ENCODE measurements around the gene CASP9.
"Not testable (repeated sequence)": the region's sequence is repeated elsewhere in the genome, so short reads cannot be mapped to it uniquely, and the experiment has no call there.

The CASP9 gene

GRCh38 chr1:15469361-15469760, 54.7 kb downstream of the CASP9 start:
- no peak for DNase-seq (ENCODE audit: low read depth in 2 of 2)

GRCh38 chr1:15468145-15468544, 55.9 kb downstream of the CASP9 start:
- no peak for DNase-seq (ENCODE audit: low read depth in 2 of 2)

- DNase-seq (ENCODE audit: low read depth in 2 of 2): not testable (repeated sequence)
These were observed 56.9 kb downstream of the CASP9 start for GRCh38 chr1:15466955-15467625.

- DNase-seq (ENCODE audit: low read depth in 2 of 2): no peak
These were observed 58.3 kb downstream of the CASP9 start for GRCh38 chr1:15465674-15466073.

GRCh38 chr1:15463926-15464322, 60.1 kb downstream of the CASP9 start:
- not testable (repeated sequence) for DNase-seq (ENCODE audit: low read depth in 2 of 2)

- DNase-seq (ENCODE audit: low read depth in 2 of 2): not testable (repeated sequence)
These were observed 60.8 kb downstream of the CASP9 start for GRCh38 chr1:15463064-15463800.

- DNase-seq (ENCODE audit: low read depth in 2 of 2): no peak
These were observed 63.3 kb downstream of the CASP9 start for GRCh38 chr1:15460708-15461095.

- DNase-seq (ENCODE audit: low read depth in 2 of 2): no peak
These were observed 64.0 kb downstream of the CASP9 start for GRCh38 chr1:15459771-15460707.

GRCh38 chr1:15458388-15458787, 65.6 kb downstream of the CASP9 start:
- DNase-seq (ENCODE audit: low read depth in 2 of 2): not testable (repeated sequence)

- DNase-seq (ENCODE audit: low read depth in 2 of 2): no peak
These were observed 66.4 kb downstream of the CASP9 start for GRCh38 chr1:15457585-15457984.

GRCh38 chr1:15456313-15456954, 67.6 kb downstream of the CASP9 start, which contains the start of gene CELA2A:
Gene CELA2A (plus strand): TSS chr1:15456732. CDS start chr1:15456754, 22 bp downstream.
- DNase-seq (ENCODE audit: low read depth in 2 of 2): no peak

- no peak for DNase-seq (ENCODE audit: low read depth in 2 of 2)
These were observed 68.5 kb downstream of the CASP9 start for GRCh38 chr1:15455522-15455921.

- DNase-seq (ENCODE audit: low read depth in 2 of 2): peak; percentile 29 to 36
These were observed 69.8 kb downstream of the CASP9 start for GRCh38 chr1:15454256-15454655.

- peak; percentile 20 to 23 for DNase-seq (ENCODE audit: low read depth in 2 of 2)
These were observed 70.3 kb downstream of the CASP9 start for GRCh38 chr1:15453734-15454133.

- no peak for DNase-seq (ENCODE audit: low read depth in 2 of 2)
These were observed 71.0 kb downstream of the CASP9 start for GRCh38 chr1:15452866-15453571.

GRCh38 chr1:15452216-15452615, 71.8 kb downstream of the CASP9 start:
- no peak for DNase-seq (ENCODE audit: low read depth in 2 of 2)

GRCh38 chr1:15451014-15451722, 72.8 kb downstream of the CASP9 start:
- DNase-seq (ENCODE audit: low read depth in 2 of 2): no peak

GRCh38 chr1:15449567-15449966, 74.4 kb downstream of the CASP9 start:
- DNase-seq (ENCODE audit: low read depth in 2 of 2): no peak

- no peak for DNase-seq (ENCODE audit: low read depth in 2 of 2)
These were observed 75.0 kb downstream of the CASP9 start for GRCh38 chr1:15448877-15449462.

- no peak for DNase-seq (ENCODE audit: low read depth in 2 of 2)
These were observed 77.8 kb downstream of the CASP9 start for GRCh38 chr1:15446212-15446611.
